NCI-H748 (cell line): ENCODE results near the gene RER1.

ENCODE experiments used
- DNase-seq: peaks from one replicate; lab custom pipeline; 2025; ENCODE audit not compliant: unreplicated experiment; lab: John Stamatoyannopoulos, UW

The RER1 gene

DNA sequence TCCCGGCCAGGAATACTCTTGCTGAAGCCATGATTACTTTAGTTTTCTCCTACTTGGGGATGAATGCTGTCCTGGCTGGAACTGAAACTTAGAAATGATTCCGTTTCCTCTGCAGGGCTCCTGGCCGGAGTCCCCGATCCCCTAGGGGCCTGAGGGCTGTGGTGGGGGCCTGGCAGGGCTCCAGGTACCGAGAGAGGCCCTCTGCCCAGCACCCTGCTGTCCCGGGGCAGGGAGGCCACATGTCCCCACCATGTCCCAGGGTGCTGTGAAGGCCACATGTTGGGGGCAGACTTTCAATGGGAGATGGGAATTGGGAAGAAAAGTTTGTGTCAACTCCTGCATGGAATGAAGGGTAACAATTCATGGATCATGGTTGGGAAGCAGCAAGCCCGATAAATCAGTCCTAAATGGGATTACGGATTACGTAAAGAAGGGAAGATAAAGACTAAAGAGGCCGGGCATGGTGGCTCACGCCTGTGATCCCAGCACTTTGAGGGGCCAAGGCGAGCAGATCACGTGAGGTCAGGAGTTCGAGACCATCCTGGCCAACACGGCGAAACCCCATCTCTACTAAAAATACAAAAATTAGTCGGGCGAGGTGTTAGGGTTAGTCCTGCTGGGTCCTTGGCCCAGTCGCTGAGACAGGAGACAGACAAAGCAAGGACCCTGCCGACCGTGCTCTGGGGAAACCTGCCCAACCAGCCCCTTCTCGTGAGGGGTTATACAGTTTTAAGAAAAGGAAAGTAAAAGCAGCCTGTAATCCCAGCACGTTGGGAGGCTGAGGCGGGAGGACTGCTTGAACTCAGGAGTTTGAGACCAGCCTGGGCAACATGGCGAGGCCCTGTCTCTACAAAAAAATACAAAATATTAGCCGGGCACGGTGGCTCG, 37.8 kb upstream of the RER1 start:
- DNase-seq: no peak

DNA sequence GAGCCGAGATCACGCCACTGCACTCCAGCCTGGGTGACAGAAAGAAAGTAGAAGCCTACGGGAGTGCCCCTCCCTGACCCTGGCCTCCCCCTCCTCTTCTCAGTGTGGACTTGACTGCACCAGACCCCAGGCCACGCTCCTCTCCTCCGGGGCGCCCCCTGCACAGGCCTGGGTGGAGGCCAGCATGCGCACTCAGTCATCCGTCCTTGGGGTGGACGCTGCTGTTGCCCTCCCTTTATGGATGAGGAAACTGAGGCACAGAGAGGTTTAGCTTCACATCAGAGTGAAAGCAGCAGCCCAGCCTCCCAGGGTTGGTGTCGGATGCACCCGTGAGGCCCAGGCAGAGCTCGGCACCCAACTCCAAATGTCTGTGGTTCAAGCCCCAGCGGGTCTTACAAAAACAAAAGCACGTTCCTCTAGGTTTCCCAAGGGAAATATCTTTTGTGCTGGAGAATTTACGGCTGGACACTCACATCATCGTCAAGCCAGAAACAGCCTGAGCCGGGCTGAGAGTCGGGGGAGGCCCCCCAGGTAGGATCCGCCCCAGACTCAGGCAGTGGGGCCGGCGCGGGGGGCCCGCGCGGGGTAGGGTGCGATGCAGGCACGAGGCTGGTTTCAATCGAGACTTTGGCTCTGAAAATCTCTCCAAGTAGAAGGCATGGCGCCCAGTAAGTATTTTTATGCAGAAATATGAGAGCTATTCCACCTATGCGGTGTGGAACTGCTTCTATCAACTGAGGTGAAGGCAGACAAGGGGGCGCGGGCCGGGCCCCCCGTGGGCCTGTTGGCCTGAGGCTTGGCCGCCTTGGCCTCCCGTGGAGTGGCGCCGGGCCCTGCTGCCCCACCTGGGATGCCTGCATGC, 36.9 kb upstream of the RER1 start:
- no peak for DNase-seq

DNA sequence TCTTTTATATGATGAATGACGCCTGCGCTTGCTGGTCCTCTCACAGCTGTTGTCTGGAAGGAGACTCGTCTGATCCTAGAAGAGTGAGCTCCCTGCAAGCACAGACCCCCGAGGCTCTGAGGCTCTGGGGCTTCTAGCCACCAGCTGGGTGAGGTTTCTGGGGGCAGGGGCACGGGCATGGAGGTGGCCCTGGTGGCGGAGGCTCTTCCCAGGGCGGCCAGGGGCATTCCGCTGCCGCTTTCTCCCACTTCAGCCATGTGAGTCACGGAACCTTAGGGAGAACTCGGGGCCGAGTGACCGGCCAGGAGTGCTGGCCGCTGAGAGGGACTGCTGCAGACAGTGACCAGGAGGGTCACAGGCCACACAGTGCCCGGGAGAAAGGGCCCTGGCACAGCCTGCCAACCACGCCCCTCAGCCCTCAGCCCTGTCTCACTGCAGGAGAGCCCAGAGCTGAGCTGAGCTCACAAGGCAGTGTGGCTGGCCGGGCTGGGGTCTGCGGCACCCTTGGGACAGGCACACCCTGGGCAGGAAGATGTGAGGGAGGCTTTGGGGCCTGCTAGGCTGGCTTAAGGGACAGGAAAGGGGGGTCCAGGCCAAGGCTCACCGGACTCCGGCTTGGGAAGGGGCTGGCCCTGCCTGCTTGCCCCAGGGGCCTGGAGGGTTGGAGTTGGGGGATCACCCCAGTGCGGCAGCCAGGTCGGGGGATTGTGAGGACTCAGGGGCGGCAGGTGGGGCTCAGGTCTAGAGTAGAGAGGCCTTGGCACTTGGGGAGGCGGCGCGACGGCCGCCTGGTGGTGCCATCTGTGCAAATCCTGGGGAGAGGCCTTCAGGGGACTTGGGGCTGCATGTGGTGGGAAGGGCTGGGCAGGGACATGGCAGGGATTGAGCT, 36.0 kb upstream of the RER1 start:
- no peak for DNase-seq

DNA sequence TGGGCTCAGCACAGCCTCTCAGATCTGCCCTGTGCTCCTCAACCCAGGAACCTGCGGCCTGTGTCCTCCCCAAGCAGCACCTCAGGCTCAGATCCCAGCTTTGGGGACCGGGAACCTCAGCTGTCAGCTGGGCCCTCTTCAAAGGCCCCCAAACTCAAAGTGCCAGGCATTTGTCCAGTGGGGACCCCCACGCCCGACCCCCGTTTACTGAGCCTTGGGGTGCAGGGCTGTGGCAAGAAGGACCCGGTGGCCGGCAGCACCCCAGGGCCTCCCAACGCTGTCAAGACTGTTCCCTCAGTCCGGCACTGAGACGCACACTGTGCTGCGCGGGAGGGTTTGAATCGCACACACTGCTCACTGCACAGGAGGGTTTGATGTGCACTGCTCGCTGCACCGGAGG, 35.2 kb upstream of the RER1 start:
- no peak for DNase-seq

- DNase-seq: no peak
Measured at GRCh38 chr1:2356911-2357845, 34.5 kb upstream of the RER1 start.

- no peak for DNase-seq
Measured at GRCh38 chr1:2358072-2358471, 33.6 kb upstream of the RER1 start.

GRCh38 chr1:2358651-2359640, 32.7 kb upstream of the RER1 start:
- no peak for DNase-seq

GRCh38 chr1:2360588-2361364, 30.9 kb upstream of the RER1 start:
- no peak for DNase-seq

GRCh38 chr1:2363847-2364513, 27.7 kb upstream of the RER1 start:
- DNase-seq: no peak

GRCh38 chr1:2368053-2368744, 23.4 kb upstream of the RER1 start:
- DNase-seq: no peak

GRCh38 chr1:2372551-2373490, 18.8 kb upstream of the RER1 start:
- DNase-seq: no peak

- no peak for DNase-seq
Measured at GRCh38 chr1:2373551-2374251, 17.9 kb upstream of the RER1 start.

GRCh38 chr1:2374252-2375155, 17.1 kb upstream of the RER1 start:
- no peak for DNase-seq

- DNase-seq: no peak
Measured at GRCh38 chr1:2375246-2375922, 16.3 kb upstream of the RER1 start.
